ENCODE measurements around the gene BUD23.
A peak's percentile ranks its signal among the peaks of the same experiment; 100 is the strongest.
"Not testable (repeated sequence)": the region's sequence is repeated elsewhere in the genome, so short reads cannot be mapped to it uniquely, and the experiment has no call there.

Gene BUD23

DNA sequence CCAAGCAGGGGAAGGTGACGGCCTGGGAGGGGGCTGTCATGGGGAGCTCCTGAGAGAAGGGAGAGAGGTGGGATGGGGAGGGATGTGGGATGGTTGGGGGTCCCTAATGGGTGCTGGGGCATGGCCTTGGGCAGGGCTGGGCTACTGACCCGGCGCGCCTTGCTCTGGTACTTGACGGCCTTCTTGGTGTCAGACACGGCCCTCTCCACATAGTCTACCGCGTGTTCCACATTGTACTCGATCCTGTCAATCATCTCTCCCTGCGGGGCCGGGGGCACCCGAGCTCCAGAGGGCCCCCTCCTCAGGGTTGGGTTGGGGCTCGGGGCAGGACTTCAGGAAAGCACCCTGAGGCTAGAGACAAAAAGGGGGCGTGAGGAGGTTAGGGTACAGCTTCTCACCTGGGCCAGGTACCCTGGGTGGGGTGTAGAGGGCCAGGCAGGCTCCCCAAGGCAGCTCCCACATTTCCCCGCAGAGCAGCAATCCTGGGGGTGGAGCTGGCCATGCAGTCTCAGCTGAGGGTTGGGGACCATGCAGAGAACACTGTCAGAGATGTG lies 17.3 kb downstream of the BUD23 start:
- DNase-seq (ENCODE audit: low read depth, low spot score): no peak

DNA sequence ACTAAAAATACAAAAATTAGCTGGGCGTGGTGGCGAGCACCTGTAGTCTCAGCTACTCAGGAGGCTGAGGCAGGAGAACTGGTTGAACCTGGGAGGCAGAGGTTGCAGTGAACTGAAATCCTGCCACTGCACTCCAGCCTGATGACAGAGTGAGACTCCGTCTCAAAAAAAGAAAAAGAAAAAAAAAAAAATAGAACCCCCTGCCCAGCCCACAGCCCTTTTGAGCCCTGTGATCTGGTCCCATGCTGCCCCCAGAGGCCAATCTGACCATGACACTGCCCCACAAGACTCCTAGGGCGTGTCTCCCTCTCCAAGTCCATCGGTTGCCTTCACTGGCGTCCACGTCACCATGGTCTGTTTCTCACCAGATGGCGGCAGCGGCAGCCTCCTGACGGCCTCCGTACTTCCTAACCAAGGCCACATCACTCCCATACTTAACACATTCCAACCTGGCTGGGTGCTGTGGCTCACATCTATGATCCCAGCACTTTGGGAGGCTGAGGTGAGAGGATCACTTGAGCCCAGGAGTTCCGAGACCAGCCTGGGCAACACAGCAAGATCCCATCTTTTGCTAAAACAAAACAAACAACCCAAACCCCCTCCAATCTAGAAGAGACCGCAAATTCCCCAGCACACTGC lies 18.1 kb downstream of the BUD23 start:
- DNase-seq (ENCODE audit: low read depth, low spot score): no peak

DNA sequence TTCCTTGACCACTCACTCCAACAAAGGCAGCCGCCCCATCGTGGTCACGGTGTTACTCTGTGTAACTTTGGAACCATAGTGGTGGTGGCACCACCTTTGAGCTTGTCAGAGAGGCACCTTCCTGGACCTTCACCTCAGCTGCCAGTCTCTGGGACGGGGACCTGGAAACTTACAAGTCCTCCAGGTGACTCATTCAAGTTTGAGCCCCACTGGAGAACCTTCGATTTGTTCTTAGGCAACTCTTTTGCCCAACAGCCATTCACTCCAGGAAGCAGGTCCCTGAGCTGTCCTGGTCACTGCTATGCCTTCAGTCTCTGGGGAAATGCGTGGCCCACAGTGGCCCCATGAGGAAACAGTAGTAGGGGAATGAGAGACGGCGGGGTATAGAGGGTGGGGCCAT lies 18.8 kb downstream of the BUD23 start:
- no peak for DNase-seq (ENCODE audit: low read depth, low spot score)

DNA sequence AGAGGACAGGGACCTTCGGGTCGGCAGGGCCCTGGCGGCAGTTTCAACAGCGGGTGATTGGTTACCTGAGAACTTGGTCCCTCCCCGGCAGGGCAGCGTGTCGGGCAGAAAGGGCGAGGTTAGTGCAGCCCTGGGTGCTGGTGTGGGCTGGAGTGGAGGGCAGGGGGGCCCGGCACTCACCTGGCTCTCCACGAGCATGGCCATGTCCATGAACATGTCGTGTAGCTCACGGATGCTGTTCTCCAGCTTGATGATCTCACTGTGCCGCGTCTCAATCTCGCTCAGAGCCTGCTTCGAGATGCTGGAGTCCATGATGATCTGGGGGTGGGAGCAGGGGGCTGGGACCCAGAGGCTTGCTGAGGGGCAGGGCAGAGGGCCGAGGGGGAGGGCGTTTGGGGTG lies 19.3 kb downstream of the BUD23 start:
- DNase-seq (ENCODE audit: low read depth, low spot score): no peak

DNA sequence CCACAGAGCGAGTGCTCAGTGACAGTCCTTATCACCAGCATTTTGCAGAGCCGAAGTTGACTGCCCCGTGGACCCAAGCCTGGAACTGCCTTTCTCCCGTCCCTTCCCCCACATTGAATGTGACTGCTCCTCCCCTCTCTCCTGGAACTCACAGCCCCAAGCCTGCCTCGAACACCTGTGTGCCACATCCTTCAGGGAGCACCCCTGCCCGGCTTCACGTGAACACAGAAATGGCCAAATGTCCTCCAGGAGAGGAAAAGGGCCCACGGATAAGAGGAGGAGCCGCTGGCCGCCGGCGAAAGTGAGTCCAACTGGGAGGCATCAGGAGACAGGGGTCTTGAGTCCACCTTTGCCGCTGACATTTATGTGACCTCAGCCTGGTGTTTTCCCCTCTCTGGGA lies 19.8 kb downstream of the BUD23 start:
- DNase-seq (ENCODE audit: low read depth, low spot score): no peak

DNA sequence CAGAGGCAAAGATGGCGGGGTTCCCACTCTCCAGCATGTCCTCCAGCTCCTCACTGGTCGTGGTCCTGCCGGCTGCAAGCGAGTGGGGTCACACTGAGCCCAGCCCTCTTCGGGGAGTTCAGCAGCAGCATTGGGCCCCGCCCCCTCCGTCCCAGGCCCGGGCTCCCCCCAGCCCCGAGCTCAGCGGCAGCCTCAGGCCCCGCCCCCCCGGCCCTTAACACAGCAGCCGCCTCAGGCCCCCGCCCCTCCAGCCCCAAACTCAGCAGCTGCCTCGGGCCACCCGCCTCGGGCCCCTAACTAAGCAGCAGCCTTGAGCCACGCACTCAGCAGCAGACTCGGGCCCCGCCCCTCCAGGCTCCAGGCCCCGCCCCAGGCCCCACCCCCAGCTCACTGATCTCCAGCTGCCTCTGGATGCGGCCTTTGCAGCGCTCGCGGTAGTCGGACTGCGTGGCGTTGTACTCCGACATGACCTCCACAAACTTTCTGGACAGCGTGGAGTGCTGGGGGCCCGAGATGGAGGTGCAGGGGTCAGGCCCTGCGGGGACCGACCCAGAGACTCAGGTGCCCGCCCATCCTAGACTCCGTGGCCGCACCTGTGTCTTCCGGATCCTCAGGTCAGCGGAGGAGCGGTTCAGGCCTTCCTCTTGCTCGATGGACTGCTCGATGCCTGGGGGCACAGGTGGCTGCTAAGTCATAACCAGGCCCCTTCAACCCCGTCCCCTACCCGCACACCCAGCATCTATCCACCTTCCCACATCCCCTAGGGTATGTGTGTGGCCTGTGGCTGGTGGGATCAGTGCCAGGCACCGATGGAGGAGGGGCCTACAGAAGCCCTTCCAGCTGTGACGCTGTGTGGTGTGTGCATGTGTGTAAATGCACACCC lies 20.6 kb downstream of the BUD23 start:
- DNase-seq (ENCODE audit: low read depth, low spot score): no peak

DNA sequence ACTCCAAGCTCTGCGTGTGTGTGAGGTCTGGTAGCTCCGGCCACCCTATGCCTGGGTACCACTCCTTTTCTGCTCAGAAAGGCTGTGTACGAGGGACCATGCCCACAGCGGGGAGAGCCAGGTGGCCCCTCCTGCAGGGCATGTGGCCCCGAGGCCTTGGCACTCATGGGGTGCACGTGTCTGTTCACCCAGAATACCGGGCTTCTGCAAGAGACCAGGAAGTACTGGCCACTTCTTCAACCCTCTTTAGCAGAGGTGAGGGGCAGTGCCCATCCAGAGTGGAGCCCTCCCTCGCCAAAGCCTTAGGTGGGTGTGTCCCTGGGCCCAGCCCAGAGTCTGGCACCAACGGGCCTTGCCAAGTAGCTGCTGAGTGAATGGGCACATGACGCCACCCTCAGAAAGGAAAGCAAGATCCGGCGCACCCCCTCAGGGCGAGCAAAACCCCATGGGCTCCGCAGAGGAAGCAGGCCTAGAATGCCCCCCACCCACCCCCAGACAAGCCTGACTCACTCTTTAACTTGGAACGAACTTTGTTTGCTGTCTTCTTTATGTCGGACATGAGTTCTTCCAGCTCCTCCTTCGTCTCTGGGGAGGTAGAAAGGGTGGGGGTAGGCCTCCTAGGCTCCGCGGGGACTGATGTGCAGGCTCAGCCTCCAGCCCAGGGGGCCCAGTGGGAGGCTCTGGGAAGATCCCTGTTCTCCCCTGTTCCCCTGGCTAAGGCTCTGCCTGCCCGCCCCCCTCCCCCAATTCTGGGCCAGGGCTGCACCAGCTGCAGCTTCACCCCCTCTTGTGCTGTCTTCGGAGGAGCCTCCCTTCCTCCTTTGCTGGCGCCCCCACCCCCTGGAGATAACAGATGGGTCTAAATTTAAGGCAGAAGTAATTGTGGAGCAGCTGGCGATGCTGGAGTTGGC lies 21.5 kb downstream of the BUD23 start:
- DNase-seq (ENCODE audit: low read depth, low spot score): no peak

DNA sequence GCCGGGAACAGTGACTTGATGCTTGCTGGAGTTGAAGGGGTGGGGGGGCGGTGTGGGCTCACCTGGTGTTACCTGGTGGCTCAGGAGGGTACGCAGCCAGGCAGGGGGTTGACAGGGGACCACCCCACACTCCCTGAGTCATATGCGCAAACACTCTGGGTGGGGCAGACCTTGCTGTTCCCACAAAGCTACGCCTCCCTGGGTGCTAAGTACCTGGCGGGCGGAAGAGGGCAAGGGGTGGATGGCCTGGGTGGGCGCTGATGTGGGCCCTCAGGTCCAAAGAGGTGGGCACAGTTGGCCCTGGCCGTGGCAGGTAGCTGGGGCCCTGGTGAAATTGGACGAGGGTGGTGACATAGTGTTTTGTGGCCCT lies 22.1 kb downstream of the BUD23 start:
- DNase-seq (ENCODE audit: low read depth, low spot score): no peak

DNA sequence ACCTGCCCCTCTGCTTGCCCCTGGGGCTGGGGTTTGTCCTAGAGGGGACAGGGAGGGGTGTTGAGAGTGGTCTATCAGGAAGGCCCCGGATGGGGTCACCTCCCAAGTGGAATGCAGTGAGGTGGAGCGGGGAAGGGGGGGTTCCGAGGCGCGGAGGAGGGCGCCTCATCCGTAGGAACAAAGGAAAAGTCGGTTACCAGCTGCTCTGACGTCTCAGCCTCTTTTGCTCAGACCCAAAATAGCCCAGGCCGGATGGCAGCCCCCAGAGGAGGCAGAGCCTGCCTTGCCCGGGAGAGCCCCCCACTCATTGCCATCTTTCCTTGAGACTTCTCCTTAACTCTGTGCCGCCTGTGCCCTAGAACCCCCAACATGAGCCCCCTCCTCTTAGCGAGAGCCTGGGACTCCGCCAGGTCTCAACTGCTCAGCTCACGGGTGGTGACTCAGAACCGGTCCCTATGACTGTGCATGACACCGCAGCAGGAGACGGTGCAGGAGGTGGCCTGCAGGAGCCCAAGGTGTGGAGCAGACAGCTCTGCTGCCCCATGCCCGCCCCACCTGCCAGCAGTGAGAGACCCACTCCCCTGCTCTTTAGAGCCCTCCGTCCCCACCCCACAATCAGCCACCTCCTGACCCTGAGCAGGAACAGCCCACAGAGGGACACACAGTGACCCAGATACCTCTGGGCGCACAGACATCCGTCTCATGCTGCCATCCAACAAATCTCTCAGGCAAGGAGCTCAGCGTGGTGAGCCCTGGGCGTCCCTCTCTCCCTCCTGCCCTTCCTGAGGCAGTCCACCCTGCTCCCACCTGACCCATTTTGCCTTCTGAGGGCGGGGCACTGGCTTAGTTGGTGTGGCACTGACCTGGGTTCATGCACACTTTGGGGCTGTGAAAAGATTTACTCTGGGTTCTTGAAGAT lies 23.0 kb downstream of the BUD23 start:
- DNase-seq (ENCODE audit: low read depth, low spot score): no peak

DNA sequence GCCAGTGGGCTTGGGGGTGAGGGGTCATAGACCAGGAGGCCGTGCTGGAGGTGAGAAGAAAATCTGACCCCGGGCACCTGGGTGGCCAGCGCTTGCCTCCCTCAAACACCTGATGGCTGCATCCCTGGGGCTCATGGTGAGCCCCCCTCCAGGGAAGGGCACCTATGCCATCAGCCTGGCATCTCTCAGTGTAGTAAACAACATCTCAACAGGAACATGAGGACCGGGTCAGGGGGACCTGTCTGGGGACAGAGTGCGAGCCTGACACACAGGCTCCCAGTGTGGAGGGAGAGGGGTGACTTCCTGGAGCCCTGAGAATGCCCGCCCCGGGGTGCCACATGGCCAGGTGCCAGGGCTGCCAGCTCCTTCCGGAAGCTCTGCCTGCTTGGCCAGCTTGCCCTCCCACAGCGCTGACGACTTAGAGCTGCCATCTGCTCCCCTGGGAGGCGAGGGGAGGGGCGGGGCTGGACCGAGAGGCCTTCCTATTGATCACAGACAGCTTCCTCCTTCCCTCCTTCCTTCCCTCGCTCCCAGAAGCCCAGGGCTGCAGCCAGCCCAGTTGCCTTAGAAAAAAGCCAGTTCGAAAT lies 23.7 kb downstream of the BUD23 start:
- no peak for DNase-seq (ENCODE audit: low read depth, low spot score)

DNA sequence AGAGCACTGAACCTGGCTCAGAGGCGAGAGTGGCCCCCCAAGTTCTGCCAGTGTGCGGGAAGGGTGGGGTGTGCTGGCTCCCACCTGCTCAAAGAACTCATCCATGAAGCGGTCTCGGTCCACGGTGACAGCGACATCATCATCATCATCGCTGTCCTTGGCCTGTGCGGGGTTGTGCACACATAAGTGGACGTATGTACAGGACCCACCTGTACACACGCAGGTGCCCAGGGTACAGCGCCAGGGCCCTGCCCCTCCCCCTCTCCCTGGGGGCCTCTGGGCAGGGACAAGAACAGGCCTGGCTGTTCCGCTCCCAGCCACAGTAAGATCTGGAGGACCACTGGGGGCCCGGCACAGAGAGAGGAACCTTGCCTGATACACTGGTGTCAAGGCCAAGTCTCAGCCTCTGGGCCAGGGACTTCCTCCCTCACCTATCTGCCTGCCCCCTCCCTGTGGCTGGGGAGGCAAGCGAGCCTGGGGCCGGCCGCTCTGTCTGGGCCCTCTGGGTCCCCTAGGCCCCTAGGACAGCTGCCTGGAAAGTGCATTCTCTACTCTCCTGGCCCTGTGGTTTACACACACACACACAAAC lies 25.7 kb downstream of the BUD23 start:
- no peak for DNase-seq (ENCODE audit: low read depth, low spot score)

DNA sequence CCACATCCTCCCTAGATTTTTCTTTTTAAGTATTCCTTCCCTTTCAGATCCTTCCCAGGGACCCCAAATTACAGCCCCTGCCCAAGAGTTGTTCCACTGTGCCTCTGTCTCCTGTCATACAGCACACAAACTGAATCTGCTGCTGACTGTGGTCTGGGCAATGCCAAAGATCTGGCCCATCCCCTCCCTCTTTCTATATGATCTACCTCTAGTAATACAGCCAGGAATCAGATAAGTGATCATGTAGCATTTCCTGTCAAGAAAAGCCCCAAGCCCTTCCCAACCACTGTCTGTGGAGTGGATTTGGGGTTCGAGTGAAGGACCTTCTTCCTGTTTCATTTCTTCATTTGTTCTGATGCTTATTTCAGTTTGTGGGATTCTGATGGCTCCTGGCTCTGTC lies 29.4 kb downstream of the BUD23 start:
- DNase-seq (ENCODE audit: low read depth, low spot score): no peak

DNA sequence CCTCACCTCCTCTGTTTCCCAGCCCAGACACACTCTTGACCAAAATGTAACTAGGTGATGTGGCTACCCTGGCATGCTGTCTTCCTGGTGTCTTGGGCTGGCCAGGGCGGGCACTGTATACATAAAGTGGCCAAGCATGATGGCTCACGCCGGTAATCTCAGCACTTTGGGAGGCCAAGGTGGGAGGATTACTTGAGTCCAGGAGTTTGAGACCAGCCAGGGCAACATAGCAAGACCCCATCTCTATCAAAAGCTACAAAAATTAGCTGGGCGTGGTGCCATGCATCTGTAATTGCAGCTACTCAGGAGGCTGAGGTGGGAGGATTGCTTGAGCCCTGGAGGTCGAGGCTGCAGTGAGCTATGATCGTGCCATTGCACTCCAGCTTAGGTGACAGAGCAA lies 29.9 kb downstream of the BUD23 start:
- DNase-seq (ENCODE audit: low read depth, low spot score): not testable (repeated sequence)

DNA sequence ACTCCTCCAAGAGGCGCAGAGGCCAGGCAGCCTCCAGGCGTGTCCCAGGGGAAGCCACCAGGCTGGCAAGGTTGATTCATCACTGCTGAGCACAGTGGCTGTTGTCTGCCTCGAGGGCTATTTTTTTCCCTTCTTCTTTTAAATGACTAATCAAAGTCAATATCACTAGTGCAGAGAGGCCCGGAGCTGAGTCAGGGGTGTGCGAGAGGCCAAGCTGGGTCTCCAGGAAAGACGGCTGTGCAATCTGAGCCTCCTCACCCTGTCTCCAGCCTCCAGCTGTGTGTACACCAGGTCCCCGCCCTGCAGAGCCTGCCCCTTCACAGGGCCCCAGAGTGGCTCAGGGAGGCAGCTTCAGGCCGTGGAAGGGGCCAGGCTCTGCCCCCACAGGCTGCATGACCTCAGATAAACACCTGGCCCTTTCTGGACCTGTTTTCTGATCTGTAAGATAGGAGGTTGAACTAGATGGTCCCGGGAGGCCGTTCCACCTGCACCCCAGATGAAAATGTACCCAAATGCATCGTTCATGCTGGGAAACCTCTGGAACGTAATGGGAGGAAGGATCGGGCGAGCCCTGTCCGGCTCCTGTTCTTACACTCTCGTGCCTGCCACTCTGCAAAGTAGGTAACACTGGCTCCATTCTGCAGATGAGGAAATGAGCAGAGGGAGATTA lies 32.4 kb downstream of the BUD23 start:
- no peak for DNase-seq (ENCODE audit: low read depth, low spot score)

DNA sequence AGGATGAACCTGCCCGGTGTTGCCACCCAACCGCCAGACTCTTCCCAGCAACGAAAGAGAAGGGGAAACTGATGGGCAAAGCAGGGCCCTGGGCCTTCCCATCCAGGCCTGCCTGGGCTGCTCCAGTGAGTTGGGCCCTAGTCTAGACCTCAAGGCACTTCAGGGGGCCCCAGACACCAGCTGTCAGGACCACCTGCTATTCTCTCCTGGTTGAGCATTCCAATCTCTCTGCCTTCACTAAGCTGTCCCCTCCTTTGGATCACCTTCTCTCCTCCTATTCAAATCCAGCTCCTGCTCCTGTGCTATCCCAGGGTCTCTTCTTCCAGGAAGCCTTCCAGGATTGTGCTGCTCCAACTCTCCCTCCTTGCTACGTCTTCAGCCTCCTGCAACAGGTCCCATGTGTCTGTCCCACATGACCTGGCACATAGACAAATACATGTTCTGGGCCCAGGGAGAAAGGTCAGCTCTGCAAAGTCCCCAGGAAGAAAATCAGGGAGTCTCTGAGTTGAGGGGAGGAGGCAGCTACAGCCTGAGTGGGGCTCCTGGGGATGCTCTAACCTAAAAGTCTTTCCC lies 33.0 kb downstream of the BUD23 start:
- no peak for DNase-seq (ENCODE audit: low read depth, low spot score)

DNA sequence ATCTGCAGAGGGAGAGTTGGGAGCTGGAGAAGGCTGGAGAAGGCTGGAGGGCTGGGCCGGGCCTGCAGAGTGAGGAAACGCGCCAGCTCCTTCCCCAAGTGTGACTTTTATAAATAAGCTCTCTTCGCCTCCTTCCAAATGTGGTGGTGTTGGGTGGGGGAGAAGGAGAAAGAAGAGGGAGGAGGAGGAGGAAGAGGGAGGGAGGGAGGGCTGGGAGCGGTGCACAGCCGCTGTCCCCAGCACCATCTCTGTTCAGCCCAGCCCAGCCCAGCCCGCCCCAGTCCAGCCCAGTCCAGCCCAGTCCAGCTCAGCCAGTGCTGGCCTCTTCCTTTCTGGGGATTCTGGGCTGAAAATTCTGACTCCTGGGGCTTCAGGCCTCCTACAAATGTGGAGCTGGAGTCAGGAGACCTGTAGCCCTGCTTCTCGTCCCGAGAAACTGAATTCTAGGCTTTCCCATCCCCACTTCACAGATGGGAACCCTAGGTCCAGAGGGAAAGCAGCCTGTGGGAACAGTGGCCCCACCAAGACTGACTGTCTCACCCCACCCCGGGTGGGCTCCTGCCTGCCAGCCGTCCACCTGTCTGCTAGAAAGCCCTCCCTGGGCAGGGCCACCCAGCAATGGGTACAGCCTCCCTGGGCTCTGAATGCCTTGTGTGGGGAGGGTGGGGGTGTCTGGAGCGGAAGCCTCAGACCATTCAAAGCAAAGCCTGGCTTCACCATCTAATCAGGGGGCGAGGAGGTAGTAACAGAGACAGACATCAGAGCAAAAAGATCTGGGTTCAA lies 33.8 kb downstream of the BUD23 start:
- DNase-seq (ENCODE audit: low read depth, low spot score): no peak

DNA sequence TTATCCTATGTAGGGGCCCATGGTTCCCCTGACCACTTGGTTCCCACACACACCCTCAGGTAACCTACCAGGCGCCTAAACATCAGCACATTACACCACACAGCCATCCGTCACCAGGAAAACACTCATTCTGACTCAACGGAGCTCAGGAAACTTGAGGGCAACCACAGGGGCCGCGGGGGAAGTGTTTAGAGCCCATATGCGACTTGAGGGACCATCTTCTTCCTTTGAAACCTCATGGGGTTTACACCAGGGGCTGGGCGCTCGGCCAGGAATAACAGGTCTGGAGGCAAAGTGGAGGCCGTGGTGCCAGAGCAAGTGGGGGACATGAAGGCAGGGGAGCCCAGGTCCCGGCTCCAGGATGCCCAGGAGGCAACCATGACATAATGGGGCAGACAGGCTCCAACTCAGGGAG lies 34.6 kb downstream of the BUD23 start:
- DNase-seq (ENCODE audit: low read depth, low spot score): peak; percentile 46

DNA sequence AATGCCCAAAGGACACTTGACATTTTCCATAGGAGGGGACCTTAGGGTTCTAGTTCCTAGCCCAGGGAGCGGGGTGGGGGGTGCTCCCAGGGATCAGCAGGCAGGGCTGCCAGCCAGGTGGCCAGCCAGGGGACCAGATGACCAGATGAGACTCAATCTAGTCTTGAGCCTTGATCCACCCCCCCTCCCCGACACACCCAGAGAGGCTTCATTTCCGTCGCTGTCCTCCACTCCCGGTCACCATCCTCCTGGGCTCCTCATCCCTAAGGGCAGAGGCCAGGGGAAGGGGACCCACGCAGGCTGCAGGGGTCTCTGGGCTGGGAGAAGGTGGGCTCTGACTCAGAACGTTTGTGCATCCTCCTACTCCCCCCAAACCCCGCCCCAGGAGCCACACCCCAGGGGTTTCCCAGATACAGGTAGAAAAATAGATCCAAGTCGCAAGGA lies 35.1 kb downstream of the BUD23 start:
- DNase-seq (ENCODE audit: low read depth, low spot score): no peak

All from activated CD4-positive, CD25-positive, alpha-beta regulatory T cell treated with anti-CD3 and anti-CD28 coated beads, Interleukin-2, amount 50 U/mL, for 16 hours (primary cell).